Testis (tissue), 2 donors: ENCODE measurements around the gene PLCL1.
"Not testable (repeated sequence)": the region's sequence is repeated elsewhere in the genome, so short reads cannot be mapped to it uniquely, and the experiment has no call there.

Experiments used
- CTCF ChIP-seq, 3 experiments: fragments of 450-650 bp in 2 of 3; fragments of 200-600 bp in 1 of 3; sonication (generic) in 1 of 3; IDR thresholded peaks; one replicate each; pipeline ENCODE4 v1.5.1; 2016 to 2019; ENCODE audit warnings: antibody characterized with exemption in 3 of 3, mild to moderate bottlenecking in 2 of 3, moderate library complexity in 1 of 3
- POLR2A ChIP-seq: fragments of 450-650 bp; IDR thresholded peaks from one replicate; pipeline ENCODE4 v1.6.1; 2017; ENCODE audit warnings: antibody characterized with exemption, mild to moderate bottlenecking, moderate library complexity

DNA sequence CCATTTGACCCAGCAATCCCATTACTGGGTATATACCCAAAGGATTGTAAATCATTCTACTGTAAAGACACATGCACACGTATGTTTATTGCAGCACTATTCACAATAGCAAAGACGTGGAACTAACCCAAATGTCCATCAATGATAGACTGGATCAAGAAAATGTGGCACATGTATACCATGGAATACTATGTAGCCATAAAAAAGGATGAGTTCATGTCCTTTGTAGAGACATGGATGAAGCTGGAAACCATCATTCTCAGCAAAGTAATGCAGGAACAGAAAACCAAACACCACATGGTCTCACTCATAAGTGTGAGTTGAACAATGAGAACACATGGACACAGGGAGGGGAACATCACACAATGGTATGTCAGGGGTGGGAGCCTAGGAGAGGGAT lies 30.4 kb downstream of the PLCL1 start:
- TF ChIP-seq CTCF (IDR thresholded peaks at IDR 0.05); POLR2A: not testable (repeated sequence)
